OCI-LY3 (cell line): ENCODE results near the gene NOC2L.

Experiments used
- H2AFZ ChIP-seq: fragments of 200-600, 300-600 bp; shearing (Covaris generic); 2 replicates; pipeline ENCODE4 v1.6.0; 2014; ENCODE audit warnings: antibody characterized with exemption, low read depth, low read length
- H3K27ac ChIP-seq: fragments of 200-600, 300-600 bp; sonication (generic); 2 replicates; pipeline ENCODE4 v1.5.1; 2014; ENCODE audit warnings: mild to moderate bottlenecking, low read length, moderate library complexity, mixed read lengths
- H3K27me3 ChIP-seq: fragments of 200-600, 300-600 bp; sonication (generic); 2 replicates; pipeline ENCODE4 v1.6.1; 2014; ENCODE audit warnings: low read depth, low read length, mixed read lengths
- H3K36me3 ChIP-seq: fragments of 200-600, 300-600 bp; sonication (generic); replicated peaks from 2 replicates; pipeline ENCODE3; 2014; ENCODE audit warnings: low read depth, low read length, mixed read lengths
- H3K4me1 ChIP-seq: fragments of 300-600, 200-600 bp; sonication (generic); 2 replicates; pipeline ENCODE4 v1.6.1; 2014; ENCODE audit warnings: low read length, mixed read lengths
- H3K4me2 ChIP-seq: fragments of 200-600, 300-600 bp; sonication (generic); 2 replicates; pipeline ENCODE4 v1.6.1; 2014; ENCODE audit warnings: low read length, mixed read lengths
- H3K4me3 ChIP-seq: fragments of 300-600, 200-600 bp; sonication (generic); 2 replicates; pipeline ENCODE4 v1.5.1; 2014; ENCODE audit warnings: antibody characterized with exemption, mild to moderate bottlenecking, low read length, moderate library complexity
- H3K79me2 ChIP-seq: fragments of 300-600, 200-600 bp; shearing (Covaris generic); 2 replicates; pipeline ENCODE4 v1.6.1; 2014; ENCODE audit warnings: mild to moderate bottlenecking, low read length, mixed read lengths
- H3K9ac ChIP-seq: fragments of 300-600, 200-600 bp; shearing (Covaris generic); 2 replicates; pipeline ENCODE4 v1.6.0; 2014; ENCODE audit warnings: mild to moderate bottlenecking, low read length, moderate library complexity
- H3K9me3 ChIP-seq: fragments of 200-600, 300-600 bp; shearing (Covaris generic); 2 replicates; pipeline ENCODE4 v1.6.1; 2014; ENCODE audit warnings: low read length, mixed read lengths; ENCODE audit not compliant: insufficient read depth
- H4K20me1 ChIP-seq: fragments of 200-600, 300-600 bp; sonication (generic); 2 replicates; pipeline ENCODE4 v1.6.1; 2016; ENCODE audit warnings: low read length, mixed read lengths; ENCODE audit not compliant: insufficient read depth
- CTCF ChIP-seq: fragments of 200-600, 300-600 bp; sonication (generic); IDR thresholded peaks from 2 replicates; pipeline ENCODE4 v1.5.1; 2014; ENCODE audit warnings: antibody characterized with exemption, low read length, low read depth
- EZH2phosphoT487 ChIP-seq: fragments of 200-600 bp; shearing (Covaris generic); IDR thresholded peaks from 2 replicates; pipeline ENCODE4 v1.6.1; 2018; ENCODE audit warnings: antibody characterized with exemption, mixed run types, low read depth

NOC2L gene

GRCh38 chr1:918843-919242 is 40.2 kb downstream of the NOC2L start:
- Histone ChIP-seq H3K9me3 (no peaks in the 10 kb centered on the region), H2AFZ (no peak overlapping the region), H3K36me3 (no peaks in the 10 kb centered on the region), H3K9ac (no peak overlapping the region), H3K27me3 (peaks cover 39% of the 10 kb centered on the region), H3K4me3 (no peak overlapping the region), H3K79me2 (no peaks in the 10 kb centered on the region), H3K4me2 (no peak overlapping the region), H3K27ac (no peak overlapping the region), H3K4me1 (0 out of 2 replicates have a peak, but pooled peaks cover 6% of the 10 kb centered on the region), H4K20me1 (no peaks in the 10 kb centered on the region)
- no peak for TF ChIP-seq EZH2phosphoT487

DNA sequence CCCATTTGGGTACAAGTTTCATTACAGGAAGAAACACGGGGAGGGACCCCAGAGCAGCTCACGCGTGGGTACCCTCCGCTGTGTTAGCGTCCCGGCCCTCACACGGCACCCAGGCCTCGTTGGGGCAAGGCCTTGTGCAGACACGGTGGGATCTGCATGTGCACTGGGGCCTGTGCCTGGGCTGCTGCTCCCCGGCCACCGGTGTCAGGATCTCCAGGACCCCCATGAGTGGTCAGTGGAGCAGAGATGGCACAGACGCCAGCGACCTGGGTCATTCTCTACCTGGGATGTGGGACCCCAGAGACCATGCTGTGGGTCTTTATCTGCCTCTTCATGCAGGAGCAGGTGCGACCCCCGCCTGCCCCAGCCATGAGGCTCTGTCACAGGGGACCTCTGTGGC is 40.7 kb downstream of the NOC2L start:
- H3K4me2 ChIP-seq, result no peak overlapping the region
- H3K9ac ChIP-seq, result no peak overlapping the region

GRCh38 chr1:917466-918091 is 41.5 kb downstream of the NOC2L start:
- H3K4me2 ChIP-seq, result no peak overlapping the region
- H2AFZ ChIP-seq, result no peak overlapping the region
- peaks cover 39% of the 10 kb centered on the region for H3K27me3 ChIP-seq
- no peak overlapping the region for H3K9ac ChIP-seq
- H3K4me1 ChIP-seq, result 0 out of 2 replicates have a peak, but pooled peaks cover 6% of the 10 kb centered on the region
- TF ChIP-seq CTCF, result no peak
- TF ChIP-seq EZH2phosphoT487, result no peak
- H3K27ac ChIP-seq, result no peak overlapping the region
- no peaks in the 10 kb centered on the region for H3K79me2 ChIP-seq
- no peaks in the 10 kb centered on the region for H3K36me3 ChIP-seq
- no peak overlapping the region for H3K4me3 ChIP-seq
- no peaks in the 10 kb centered on the region for H3K9me3 ChIP-seq
- no peaks in the 10 kb centered on the region for H4K20me1 ChIP-seq

More for the DNA sequence above, 40.7 kb downstream of the NOC2L start:
- Histone ChIP-seq H2AFZ (no peak overlapping the region), H3K4me3 (no peak overlapping the region), H3K9me3 (no peaks in the 10 kb centered on the region), H3K4me1 (0 out of 2 replicates have a peak, but pooled peaks cover 6% of the 10 kb centered on the region), H3K36me3 (no peaks in the 10 kb centered on the region), H3K27ac (no peak overlapping the region), H3K27me3 (peaks cover 39% of the 10 kb centered on the region), H3K79me2 (no peaks in the 10 kb centered on the region), H4K20me1 (no peaks in the 10 kb centered on the region)
- no peak for TF ChIP-seq EZH2phosphoT487
- TF ChIP-seq CTCF, result no peak

DNA sequence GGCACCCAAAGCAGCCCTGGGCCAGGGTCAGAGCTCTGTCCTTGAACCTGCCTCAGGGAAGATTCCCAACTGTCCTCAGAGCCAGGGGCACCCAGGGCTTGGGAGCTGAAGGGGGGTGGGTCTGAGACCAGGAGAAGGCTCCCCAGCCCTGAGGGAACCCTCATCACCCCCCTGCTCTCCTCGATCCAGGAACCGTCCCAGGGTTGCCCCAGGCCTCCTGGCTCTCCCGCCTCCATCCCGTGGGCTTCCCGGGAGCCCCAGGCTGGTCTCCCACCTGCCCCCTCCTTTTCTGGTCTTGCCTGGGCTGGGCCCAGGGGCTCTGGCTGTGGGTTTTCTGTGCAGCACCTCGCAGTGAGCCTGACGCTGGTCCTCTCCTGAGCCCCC is 42.0 kb downstream of the NOC2L start:
- Histone ChIP-seq H3K9me3 (no peaks in the 10 kb centered on the region), H3K36me3 (no peaks in the 10 kb centered on the region), H3K9ac (no peak overlapping the region), H3K4me2 (no peak overlapping the region), H4K20me1 (no peaks in the 10 kb centered on the region), H2AFZ (no peak overlapping the region), H3K4me3 (no peak overlapping the region), H3K4me1 (0 out of 2 replicates have a peak, but pooled peaks cover 6% of the 10 kb centered on the region), H3K79me2 (no peaks in the 10 kb centered on the region), H3K27ac (no peak overlapping the region), H3K27me3 (peaks cover 39% of the 10 kb centered on the region)
- no peak for TF ChIP-seq EZH2phosphoT487
- no peak for TF ChIP-seq CTCF
